Testis (tissue), 3 donors: ENCODE results near the gene MYOT. TPM values are rescaled to one million over a fixed set of nuclear protein-coding genes. Genes with fewer than 3 reads are reported as not detected.
"Not testable (repeated sequence)": the region's sequence is repeated elsewhere in the genome, so short reads cannot be mapped to it uniquely, and the experiment has no call there.

ENCODE experiments used
- DNase-seq: peaks from one replicate; pipeline ENCODE4 v3.0.0-alpha.2; 2019
- H3K27ac ChIP-seq, 2 donors: fragments of 200-600 bp; sonication (generic); one replicate each; pipeline ENCODE4 v1.5.1; 2019
- H3K27me3 ChIP-seq: fragments of 200-600 bp; sonication (generic); one replicate; pipeline ENCODE4 v1.5.1; 2019
- H3K36me3 ChIP-seq: fragments of 200-600 bp; sonication (generic); one replicate; pipeline ENCODE4 v1.5.1; 2017; ENCODE audit warnings: low read depth; ENCODE audit errors: missing control alignments
- H3K4me1 ChIP-seq: fragments of 200-600 bp; sonication (generic); one replicate; pipeline ENCODE4 v1.5.1; 2019
- H3K4me3 ChIP-seq, 2 donors: fragments of 200-600 bp; sonication (generic); one replicate each; pipeline ENCODE4 v1.5.1; 2017 to 2019
- H3K9me3 ChIP-seq: fragments of 200-600 bp; sonication (generic); one replicate; pipeline ENCODE4 v1.5.1; 2017
- POLR2A ChIP-seq: fragments of 450-650 bp; IDR thresholded peaks from one replicate; pipeline ENCODE4 v1.6.1; 2017; ENCODE audit warnings: antibody characterized with exemption, mild to moderate bottlenecking, moderate library complexity
- WGBS, 2 donors: methylation state at CpG; one replicate each; pipeline ENCODE4 v1.1.5; 2018; 5-methylcytosine and 5-hydroxymethylcytosine counted together
- intact Hi-C: fragments of 100-400 bp; cut with DNase I; formaldehyde crosslinking; loops from one replicate; pipeline ENCODE4 v1.15.1; 2023; ENCODE audit warnings: low total_unique reads
- polyA plus RNA-seq: library from polyadenylated mRNA; stranded (reverse); fragments of 350-450 nt; fragmentation: Illumina TruSeq; extraction: RNeasy Lipid Tissue Mini Kit (QIAGEN cat#74804); gene quantifications from one replicate; pipeline ENCODE4 v1.2.3, GENCODE V29; 2014; ENCODE audit warnings: low read depth, low replicate concordance; ENCODE audit not compliant: insufficient read depth
- total RNA-seq, 2 donors: library from RNA; depleted of rRNA; stranded (reverse); fragments of >200 nt; gene quantifications; one replicate each; pipeline ENCODE4 v1.2.3, GENCODE V29; 2016
- TF ChIP-seq, protein P1 (sequence below), 3 experiments: fragments of 450-650 bp in 2 of 3; fragments of 200-600 bp in 1 of 3; sonication (generic) in 1 of 3; IDR thresholded peaks; one replicate each; pipeline ENCODE4 v1.5.1; 2016 to 2019; ENCODE audit warnings: antibody characterized with exemption in 3 of 3, mild to moderate bottlenecking in 2 of 3, moderate library complexity in 1 of 3

The MYOT gene
- total and polyA plus RNA-seq, 3 donors from 2014 or later: 0.43 to 7.2 (median 0.79) TPM

DNA sequence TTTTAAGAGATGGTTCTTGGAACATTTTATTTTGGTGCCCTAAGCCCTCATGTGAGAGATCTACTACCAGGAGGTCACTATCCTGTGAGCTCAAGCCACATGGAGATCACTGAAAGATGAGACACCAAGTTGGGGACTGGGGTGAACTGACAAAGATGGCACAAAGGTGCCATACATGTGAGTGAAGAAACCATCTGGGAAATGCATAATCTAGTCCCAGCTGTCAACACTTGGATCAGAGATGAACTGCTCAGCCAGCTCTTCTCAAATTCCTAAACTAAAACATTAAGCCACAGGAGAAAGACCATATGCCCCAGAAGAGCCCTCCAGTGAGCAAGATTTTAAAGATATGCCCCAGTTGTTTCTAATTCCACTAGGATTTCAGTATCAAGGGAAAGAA is 22.2 kb upstream of the MYOT start:
- DNase-seq: no peak
- Histone ChIP-seq H3K4me1 (no peaks in the 10 kb centered on the region), H3K4me3 (no peak overlapping the region), H3K27ac (no peak overlapping the region), H3K9me3 (no peaks in the 10 kb centered on the region), H3K27me3 (no peaks in the 10 kb centered on the region), H3K36me3 (no peaks in the 10 kb centered on the region)
- intact Hi-C loops: no loop called here
- no peak for TF ChIP-seq POLR2A
- TF ChIP-seq, protein P1, sequence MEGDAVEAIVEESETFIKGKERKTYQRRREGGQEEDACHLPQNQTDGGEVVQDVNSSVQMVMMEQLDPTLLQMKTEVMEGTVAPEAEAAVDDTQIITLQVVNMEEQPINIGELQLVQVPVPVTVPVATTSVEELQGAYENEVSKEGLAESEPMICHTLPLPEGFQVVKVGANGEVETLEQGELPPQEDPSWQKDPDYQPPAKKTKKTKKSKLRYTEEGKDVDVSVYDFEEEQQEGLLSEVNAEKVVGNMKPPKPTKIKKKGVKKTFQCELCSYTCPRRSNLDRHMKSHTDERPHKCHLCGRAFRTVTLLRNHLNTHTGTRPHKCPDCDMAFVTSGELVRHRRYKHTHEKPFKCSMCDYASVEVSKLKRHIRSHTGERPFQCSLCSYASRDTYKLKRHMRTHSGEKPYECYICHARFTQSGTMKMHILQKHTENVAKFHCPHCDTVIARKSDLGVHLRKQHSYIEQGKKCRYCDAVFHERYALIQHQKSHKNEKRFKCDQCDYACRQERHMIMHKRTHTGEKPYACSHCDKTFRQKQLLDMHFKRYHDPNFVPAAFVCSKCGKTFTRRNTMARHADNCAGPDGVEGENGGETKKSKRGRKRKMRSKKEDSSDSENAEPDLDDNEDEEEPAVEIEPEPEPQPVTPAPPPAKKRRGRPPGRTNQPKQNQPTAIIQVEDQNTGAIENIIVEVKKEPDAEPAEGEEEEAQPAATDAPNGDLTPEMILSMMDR (IDR thresholded peaks at IDR 0.05): no peak

DNA sequence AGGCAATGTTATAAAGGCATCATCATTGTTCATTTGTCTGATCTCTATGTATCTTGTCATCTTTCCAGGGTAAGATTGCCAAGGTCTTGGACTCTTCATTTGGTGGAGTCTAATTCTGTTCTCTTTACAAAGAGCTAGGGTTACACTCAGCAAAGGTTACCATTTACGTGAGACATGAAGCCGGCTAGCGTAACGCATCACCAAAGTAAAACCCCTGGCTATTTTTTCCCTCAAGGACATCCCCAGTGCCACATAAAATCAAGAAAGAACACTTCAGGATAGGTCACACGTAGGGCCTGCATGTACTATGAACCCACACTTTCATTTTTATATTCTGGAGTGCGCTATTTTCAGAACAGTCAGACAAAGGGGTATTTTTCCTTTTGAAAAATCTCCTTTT is 20.0 kb upstream of the MYOT start:
- H3K27ac ChIP-seq: no peak overlapping the region
- intact Hi-C loops: no loop called here

DNA sequence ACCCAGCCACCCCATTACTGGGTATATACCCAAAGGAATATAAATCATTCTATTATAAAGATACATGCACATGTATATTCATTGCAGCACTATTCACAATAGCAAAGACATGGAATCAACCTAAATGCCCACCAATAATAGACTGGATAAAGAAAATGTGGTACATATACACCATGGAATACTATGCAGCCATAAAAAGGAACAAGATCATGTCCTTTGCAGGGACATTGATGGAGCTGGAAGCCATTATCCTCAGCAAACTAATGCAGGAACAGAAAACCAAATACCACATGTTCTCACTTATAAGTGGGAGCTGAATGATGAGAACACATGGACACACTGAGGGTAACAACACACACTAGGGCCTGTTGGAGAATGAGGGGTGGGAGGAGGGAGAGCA is 14.5 kb upstream of the MYOT start:
- H3K27me3 ChIP-seq, DNase-seq, H3K9me3 ChIP-seq, intact Hi-C loops, H3K27ac ChIP-seq, H3K4me3 ChIP-seq, H3K4me1 ChIP-seq, H3K36me3 ChIP-seq: not testable (repeated sequence)

More for the DNA sequence above, 20.0 kb upstream of the MYOT start:
- H3K4me3 ChIP-seq: no peak overlapping the region
- no peak for TF ChIP-seq POLR2A
- TF ChIP-seq, protein P1 (IDR thresholded peaks at IDR 0.05): no peak
- no peaks in the 10 kb centered on the region for H3K36me3 ChIP-seq
- no peaks in the 10 kb centered on the region for H3K27me3 ChIP-seq
- H3K4me1 ChIP-seq: no peaks in the 10 kb centered on the region
- no peak for DNase-seq
- no peaks in the 10 kb centered on the region for H3K9me3 ChIP-seq
- 61 to 80% methylated on average over 6 of the region's 6 CpGs for WGBS, 2 donors

DNA sequence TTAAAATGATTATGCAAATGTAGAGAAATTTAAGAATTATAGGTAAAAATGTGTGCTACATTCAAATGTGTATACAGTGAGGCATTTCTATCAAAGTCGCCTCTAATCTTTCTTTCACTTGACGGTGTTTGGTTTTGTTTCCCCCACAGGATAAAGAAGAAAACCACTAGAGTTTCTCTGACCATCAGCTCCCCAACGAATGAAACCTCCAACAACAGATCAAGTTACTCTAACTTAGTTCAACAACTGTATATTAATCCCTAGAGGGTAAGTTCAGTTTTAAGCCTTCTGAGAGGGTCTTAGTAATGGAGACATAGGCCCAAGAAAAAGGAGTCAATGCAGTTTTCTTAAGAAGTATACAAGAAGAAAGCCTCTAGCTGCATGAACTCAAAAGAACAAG is 11.5 kb upstream of the MYOT start:
- no peak for TF ChIP-seq POLR2A
- TF ChIP-seq, protein P1 (IDR thresholded peaks at IDR 0.05): no peak
- no peaks in the 10 kb centered on the region for H3K36me3 ChIP-seq
- no peak overlapping the region for H3K27ac ChIP-seq
- DNase-seq: no peak
- H3K9me3 ChIP-seq: no peaks in the 10 kb centered on the region
- intact Hi-C loops: no loop called here
- no peak overlapping the region for H3K4me3 ChIP-seq
- H3K4me1 ChIP-seq: no peaks in the 10 kb centered on the region
- 83 to 84% methylated on average over 3 of the region's 3 CpGs for whole genome bisulfite sequencing, 2 donors
- H3K27me3 ChIP-seq: no peaks in the 10 kb centered on the region

DNA sequence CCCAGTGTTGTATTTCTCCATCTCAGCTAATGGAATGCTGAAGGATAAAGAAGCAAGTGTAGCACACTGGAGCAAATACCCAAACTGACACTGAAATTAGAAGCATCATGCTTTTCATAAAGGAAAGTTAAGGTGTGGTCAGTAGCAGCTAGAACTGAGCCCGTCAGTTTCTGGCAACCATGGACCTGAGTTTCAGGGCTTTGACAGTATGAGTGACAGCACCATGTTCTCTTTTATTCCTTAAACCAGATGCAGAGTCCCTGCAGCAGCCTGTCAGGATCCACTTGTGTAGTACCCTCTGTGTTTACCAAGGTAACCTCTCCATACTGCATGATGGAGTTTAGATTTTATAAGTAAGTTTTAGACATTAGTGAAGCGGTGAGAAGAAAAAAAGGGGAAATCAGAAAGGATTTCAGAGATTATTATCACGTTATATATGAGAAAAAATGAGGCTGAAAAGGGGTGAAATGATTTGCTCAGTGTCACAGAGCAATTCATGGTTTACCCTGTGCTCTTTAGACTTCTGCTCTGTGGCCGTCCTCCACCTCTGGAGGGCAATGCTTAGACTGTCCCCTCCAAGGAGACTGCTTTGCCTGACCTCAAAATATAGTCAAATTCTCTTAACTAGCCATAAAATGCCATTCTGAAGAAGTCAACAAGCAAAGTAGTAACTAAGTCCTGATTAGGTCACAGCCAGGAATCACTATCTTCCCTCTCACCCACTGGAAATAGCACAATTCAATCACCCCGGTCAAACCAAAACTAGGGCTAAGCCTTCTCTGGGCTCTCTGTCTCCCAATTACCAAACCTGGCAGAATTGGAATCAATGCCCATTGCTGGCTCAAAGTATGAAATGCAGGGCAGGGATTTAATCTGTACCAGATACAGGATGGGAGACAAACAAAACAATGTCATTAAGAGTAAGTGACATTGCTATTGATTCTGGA is 10.5 kb upstream of the MYOT start:
- Histone ChIP-seq H3K4me1 (no peaks in the 10 kb centered on the region), H3K27me3 (no peaks in the 10 kb centered on the region), H3K36me3 (no peaks in the 10 kb centered on the region), H3K4me3 (no peak overlapping the region), H3K9me3 (no peaks in the 10 kb centered on the region), H3K27ac (no peak overlapping the region)
- 88 to 91% methylated on average over 5 of the region's 5 CpGs for WGBS, 2 donors
- TF ChIP-seq POLR2A: no peak
- intact Hi-C loops: no loop called here
- no peak for DNase-seq
